ENCODE results near the gene FUBP3. TPM values are rescaled to one million over a fixed set of nuclear protein-coding genes. Genes with fewer than 3 reads are reported as not detected.

Gene FUBP3
- total and polyA plus RNA-seq, 10 donors: 14.7 to 46.1 (median 30.5) TPM

DNA sequence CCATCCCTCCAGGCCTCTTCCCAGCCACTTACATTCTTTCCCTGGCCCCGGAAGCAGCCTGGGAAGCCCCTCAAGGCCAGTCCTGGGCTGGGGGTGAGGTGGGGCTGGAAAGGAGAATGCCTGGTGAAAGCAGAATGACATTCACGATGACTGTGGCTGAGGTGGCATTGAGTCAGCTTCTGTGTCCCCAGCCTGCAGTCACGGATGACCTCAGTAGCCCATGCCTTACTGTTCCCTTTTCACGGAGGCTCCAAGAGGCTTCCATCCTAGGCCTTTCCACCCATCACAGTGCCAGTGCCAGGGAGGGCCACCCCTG lies 87.7 kb downstream of the FUBP3 start:
- Histone ChIP-seq H3K4me3 (no peak overlapping the region), H3K27me3 (replicated peaks in 1 of 7) (peaks cover 21 to 73% (median 66%) of the 10 kb centered on the region in 7 donors), H3K9me3 (no peaks in the 10 kb centered on the region), H3K4me1 (peaks cover 30 to 51% (median 45%) of the 10 kb centered on the region in 6 donors), H3K27ac (no peak overlapping the region), H3K36me3 (no peaks in the 10 kb centered on the region)
- TF ChIP-seq, protein P1, sequence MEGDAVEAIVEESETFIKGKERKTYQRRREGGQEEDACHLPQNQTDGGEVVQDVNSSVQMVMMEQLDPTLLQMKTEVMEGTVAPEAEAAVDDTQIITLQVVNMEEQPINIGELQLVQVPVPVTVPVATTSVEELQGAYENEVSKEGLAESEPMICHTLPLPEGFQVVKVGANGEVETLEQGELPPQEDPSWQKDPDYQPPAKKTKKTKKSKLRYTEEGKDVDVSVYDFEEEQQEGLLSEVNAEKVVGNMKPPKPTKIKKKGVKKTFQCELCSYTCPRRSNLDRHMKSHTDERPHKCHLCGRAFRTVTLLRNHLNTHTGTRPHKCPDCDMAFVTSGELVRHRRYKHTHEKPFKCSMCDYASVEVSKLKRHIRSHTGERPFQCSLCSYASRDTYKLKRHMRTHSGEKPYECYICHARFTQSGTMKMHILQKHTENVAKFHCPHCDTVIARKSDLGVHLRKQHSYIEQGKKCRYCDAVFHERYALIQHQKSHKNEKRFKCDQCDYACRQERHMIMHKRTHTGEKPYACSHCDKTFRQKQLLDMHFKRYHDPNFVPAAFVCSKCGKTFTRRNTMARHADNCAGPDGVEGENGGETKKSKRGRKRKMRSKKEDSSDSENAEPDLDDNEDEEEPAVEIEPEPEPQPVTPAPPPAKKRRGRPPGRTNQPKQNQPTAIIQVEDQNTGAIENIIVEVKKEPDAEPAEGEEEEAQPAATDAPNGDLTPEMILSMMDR (IDR thresholded peaks at IDR 0.05 in 8 of 11, conservative IDR thresholded peaks at IDR 0.05 in 3 of 11): no peak
- TF ChIP-seq POLR2A (IDR thresholded peaks at IDR 0.05): no peak
- TF ChIP-seq POLR2AphosphoS5 (IDR thresholded peaks at IDR 0.05): no peak
- WGBS, 5 donors: 33 to 55% (median 39%) methylated on average over 3 to 4 of the region's 4 CpGs
- intact Hi-C loops (cut with DNase I; ENCODE audit: low total_unique reads): no loop called here
- no peak for DNase-seq

DNA sequence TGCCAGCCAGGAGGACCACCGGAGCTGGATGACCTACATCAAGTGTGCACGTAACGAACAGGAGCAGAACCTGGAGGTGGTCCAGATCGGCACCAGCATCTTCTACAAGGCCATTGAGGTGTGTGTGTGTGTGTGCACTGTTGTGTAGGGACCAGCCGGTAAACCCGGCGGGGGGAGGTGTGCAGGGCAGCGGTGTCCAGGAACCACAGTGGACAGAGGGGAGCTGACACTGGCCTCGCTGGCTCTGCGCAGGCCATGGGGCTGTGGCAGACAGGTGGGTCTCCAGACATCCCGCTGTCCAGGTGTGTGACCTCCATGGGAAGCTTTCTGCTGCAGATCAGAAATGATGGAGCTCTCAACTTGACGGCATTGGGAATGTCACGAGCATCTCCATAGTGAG lies 88.8 kb downstream of the FUBP3 start:
- no peak overlapping the region for H3K27ac ChIP-seq
- peaks cover 16 to 62% (median 55%) of the 10 kb centered on the region in 7 donors for H3K27me3 ChIP-seq (replicated peaks in 1 of 7)
- DNase-seq: no peak
- no peaks in the 10 kb centered on the region for H3K36me3 ChIP-seq
- H3K4me1 ChIP-seq: peaks cover 22 to 40% (median 34%) of the 10 kb centered on the region in 6 donors
- no peak overlapping the region for H3K4me3 ChIP-seq
- 90 to 94% (median 92%) methylated on average over 7 to 13 of the region's 13 CpGs for WGBS, 5 donors
- no peak for TF ChIP-seq POLR2AphosphoS5 (IDR thresholded peaks at IDR 0.05)
- no peak for TF ChIP-seq POLR2A (IDR thresholded peaks at IDR 0.05)
- TF ChIP-seq, protein P1 (IDR thresholded peaks at IDR 0.05 in 8 of 11, conservative IDR thresholded peaks at IDR 0.05 in 3 of 11): no peak
- H3K9me3 ChIP-seq: no peaks in the 10 kb centered on the region
- intact Hi-C loops (cut with DNase I; ENCODE audit: low total_unique reads): no loop called here

DNA sequence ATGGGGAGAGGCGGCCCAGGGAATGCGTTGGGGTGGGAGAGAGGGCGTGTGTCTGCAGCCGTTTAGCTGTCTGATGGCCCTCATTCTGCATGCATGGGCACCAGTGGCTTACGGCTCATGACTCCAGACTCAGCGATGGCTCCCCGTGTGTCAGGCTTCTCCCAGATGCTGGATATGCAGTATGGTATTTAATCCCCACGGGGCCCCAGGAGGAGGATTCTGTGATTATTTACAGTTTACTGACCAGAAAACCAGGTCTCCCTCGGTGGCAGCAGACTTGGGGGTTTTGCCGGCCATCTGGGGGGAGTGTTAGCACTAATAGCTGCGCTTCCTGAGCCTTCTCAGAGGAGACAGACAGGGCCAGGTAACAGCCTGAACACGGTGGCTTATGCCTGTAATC lies 89.3 kb downstream of the FUBP3 start:
- TF ChIP-seq POLR2AphosphoS5 (IDR thresholded peaks at IDR 0.05) (no peak), POLR2A (IDR thresholded peaks at IDR 0.05) (no peak)
- TF ChIP-seq, protein P1 (IDR thresholded peaks at IDR 0.05 in 8 of 11, conservative IDR thresholded peaks at IDR 0.05 in 3 of 11): no peak
- H3K4me3 ChIP-seq: no peak overlapping the region
- H3K27me3 ChIP-seq (replicated peaks in 1 of 7): peaks cover 12 to 57% (median 50%) of the 10 kb centered on the region in 7 donors
- intact Hi-C loops (cut with DNase I; ENCODE audit: low total_unique reads): no loop called here
- no peaks in the 10 kb centered on the region for H3K36me3 ChIP-seq
- no peak for DNase-seq
- WGBS, 5 donors: 66 to 78% (median 68%) methylated on average over 6 to 12 of the region's 12 CpGs
- peaks cover 17 to 35% (median 29%) of the 10 kb centered on the region in 6 donors for H3K4me1 ChIP-seq
- H3K9me3 ChIP-seq: no peaks in the 10 kb centered on the region
- no peak overlapping the region for H3K27ac ChIP-seq

DNA sequence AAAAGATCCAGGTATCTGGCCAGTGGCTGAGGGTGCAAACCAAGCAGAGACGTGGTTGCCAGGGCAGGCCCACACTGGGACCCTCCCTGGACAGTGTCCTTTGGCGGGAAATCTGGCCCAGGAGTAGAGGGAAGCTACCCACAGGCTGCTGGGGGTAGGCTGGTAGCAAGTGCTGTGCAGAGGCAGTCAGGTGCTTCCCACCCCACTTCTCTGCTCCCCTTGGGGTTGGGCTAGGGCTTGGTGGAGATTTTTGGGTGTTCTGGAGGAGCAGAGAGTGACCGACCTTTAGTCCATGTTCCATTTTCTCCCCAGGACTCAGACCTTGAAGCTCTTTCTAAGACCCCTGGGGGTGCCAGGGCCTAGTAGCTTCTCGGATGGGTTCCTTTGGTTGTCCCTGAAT lies 90.6 kb downstream of the FUBP3 start:
- DNase-seq: no peak
- Histone ChIP-seq H3K4me3 (no peak overlapping the region), H3K4me1 (peaks cover 9 to 22% (median 16%) of the 10 kb centered on the region in 6 donors), H3K36me3 (no peaks in the 10 kb centered on the region), H3K27me3 (replicated peaks in 1 of 7) (peaks cover 7 to 44% (median 37%) of the 10 kb centered on the region in 7 donors), H3K27ac (no peak overlapping the region), H3K9me3 (no peaks in the 10 kb centered on the region)
- TF ChIP-seq POLR2AphosphoS5 (IDR thresholded peaks at IDR 0.05) (no peak), POLR2A (IDR thresholded peaks at IDR 0.05) (no peak)
- TF ChIP-seq, protein P1 (IDR thresholded peaks at IDR 0.05 in 8 of 11, conservative IDR thresholded peaks at IDR 0.05 in 3 of 11): no peak
- intact Hi-C loops (cut with DNase I; ENCODE audit: low total_unique reads): no loop called here
- 68 to 84% (median 79%) methylated on average over 4 of the region's 4 CpGs for WGBS, 5 donors
